ENCODE data around the gene ATP6V1C2.
"Not testable (repeated sequence)": the region's sequence is repeated elsewhere in the genome, so short reads cannot be mapped to it uniquely, and the experiment has no call there.

The ATP6V1C2 gene

DNA sequence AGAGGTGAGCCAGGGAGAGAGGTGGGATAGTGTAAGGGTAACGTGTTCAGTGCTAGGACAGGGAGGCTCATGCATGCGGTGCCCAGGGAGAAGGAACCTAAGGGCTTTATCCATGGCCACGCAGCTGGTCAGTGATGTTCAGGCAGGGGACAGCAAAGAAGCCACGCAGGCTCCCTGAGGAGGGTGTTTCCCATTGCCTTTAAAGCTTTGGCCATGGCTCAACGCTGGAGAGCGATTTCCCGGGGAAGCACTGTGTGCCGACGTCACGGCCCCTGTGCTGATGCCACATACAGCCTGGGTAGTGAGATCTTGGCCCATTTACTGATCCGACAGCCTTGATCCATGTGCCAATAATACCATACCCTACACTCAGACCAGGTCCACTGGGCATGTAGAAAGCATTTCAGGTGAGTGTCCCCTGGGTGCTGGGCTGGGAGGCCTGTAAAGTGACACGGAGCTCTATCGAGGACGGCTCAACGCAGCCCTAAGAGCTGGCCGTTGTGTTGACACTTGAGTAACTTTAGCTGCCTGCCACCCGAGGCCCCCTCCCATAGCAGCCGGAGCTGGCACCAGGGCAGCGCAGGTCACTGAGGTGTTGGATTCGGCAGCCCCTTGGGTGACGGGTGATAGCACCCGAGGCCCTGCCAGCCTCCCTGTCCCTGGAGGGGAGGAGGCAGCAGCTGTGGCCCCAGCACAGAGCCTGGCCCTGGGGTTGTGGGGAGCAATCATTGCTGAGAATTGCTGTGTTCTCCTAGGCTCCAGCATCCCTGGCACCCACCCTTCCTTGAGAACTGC is 49.7 kb downstream of the ATP6V1C2 start:
- DNase-seq (ENCODE audit: low spot score): no peak

DNA sequence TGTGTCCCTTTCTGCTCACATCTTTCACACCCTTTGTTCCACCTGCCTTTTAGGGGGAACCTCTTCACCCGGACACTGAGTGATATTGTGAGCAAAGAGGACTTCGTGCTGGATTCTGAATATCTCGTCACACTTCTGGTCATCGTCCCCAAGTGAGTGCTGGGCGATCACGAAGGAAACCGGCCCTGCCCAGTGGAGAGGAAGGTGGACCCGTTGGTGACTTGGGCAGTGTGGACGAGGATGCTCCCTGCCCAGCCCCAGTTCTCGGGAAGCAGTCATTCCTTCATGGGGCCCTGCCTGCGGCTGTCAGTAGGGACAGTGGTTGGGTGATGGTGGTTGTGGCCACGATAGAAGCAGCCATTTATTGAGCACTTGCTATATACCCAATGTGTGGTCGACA is 50.4 kb downstream of the ATP6V1C2 start:
- no peak for DNase-seq (ENCODE audit: low spot score)

DNA sequence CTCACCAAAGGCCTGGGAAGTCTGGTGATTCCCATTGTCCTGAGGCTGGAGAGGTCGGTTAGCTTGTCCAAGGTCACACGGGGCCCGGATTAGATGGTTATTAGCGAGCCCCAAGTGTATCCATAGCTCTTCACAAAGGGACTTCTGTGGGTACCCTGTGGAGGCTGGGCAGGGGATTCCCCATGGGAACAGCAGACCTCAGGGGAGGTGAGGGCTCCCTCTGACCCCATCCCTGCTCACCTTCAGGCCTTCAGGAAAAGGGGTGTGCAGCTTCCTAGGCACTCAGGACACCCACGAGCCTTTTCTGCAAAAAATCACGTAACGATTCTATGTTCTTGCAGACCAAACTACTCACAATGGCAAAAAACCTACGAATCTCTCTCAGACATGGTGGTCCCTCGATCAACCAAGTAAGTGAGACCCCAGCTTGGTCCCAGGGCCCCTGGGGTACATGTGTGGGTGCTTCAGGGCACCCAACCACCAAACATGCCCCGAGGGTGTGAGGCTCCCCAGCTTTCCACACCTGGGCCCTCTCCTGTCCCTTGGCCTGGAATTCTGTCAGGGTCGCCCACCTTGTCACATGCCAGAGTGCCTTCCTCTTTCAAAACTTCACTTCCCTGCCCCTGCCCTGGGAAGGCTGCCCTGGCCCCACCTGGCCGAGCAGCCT is 50.9 kb downstream of the ATP6V1C2 start:
- no peak for DNase-seq (ENCODE audit: low spot score)

DNA sequence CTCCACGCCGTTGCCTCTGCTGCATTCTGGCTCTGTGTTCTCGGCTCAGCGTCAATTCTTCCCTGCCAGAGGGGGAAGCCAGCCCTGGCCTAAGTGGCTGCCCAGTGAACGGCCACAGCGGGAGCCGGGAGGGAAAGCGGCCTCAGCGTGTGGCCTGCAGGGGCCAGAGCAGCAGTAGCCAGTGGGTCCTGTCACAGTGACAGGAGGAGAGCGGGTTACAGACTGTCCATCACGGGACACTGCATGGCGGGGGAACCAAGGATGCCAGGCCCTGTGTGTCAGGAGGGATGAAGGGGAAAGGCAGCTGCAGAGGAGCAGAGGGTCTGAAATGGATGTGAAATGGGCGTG is 51.4 kb downstream of the ATP6V1C2 start:
- DNase-seq (ENCODE audit: low spot score): no peak

DNA sequence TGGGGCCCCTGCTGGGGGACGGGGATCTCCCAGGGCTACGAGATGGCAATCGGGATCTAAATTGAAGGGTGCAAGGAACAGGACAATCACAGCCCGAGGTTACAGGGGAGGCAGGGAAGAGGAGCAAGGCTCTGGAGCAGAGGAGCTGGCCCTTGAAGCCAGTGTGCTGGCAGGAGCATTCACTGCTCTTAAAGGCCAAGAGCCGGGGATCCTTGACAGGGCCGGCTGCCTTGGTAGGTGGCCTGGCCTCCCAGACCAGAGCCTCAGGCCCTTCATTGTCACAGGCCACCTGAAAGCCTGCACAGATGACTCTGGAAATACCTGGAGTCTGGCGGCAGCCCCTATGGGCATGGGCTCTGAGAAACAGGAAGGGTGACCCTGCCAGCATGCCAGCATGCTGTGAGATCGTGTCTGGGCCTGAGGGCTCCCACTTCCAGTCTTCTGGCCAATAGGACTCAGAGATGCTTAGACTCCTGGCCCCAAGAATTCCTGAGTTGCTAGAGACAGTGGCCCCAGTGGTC is 52.5 kb downstream of the ATP6V1C2 start:
- DNase-seq (ENCODE audit: low spot score): no peak

DNA sequence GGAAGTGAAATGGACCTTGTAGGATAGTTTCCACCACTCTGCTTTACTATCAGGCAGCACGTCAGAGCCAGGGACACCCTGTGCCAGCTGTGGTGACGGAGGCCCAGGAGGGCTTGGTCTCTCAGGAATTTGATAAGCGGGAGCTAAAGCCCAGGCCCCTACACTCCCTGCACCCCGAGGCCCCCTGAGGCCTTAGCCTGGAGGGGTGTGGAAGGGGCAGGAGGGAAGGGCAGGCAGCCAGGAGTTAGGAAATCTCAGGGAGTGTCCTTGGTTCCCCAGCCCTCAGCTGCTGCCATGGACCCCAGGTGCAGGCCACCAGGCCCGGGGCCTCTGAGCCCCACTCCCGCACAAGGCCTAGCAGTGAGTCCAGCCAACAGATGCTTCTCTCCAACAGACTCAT is 53.0 kb downstream of the ATP6V1C2 start:
- no peak for DNase-seq (ENCODE audit: low spot score)

DNA sequence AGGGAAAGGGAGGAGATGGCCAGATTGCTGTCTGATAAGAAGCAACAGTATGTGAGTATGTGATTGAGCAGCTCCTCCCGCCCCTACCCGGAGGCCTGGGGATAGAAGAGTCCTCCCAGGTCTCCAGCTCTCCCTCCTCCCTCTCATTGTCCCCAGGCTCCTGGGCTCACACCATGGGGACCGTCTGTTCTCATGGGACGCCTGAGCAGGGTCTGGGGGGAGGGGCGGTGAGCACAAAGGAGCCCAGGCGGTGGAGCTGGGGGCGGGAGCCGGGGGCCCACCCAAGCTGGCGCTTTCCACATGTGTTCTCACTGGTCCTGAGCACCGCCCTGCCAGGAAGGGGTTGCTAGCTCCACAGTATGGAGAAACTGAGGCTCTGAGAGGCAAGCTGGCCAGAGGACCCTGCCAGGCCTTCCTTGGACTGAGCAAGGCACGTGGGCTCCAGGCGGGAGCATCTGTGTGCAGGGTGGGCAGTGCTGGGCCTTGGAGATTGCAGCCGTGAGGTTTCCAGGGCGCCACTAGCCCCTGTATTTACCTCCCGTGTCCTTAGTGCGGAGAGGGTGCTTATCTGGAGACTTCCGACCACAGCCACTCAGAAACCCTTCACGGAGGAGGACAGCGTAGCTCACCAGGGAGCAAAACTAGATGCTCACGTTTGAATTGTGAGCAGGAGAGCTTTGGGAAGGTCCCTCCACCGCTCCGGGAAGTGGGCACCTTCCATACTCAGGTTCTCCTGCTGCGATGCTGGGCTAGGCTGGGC is 53.8 kb downstream of the ATP6V1C2 start:
- DNase-seq (ENCODE audit: low spot score): no peak

DNA sequence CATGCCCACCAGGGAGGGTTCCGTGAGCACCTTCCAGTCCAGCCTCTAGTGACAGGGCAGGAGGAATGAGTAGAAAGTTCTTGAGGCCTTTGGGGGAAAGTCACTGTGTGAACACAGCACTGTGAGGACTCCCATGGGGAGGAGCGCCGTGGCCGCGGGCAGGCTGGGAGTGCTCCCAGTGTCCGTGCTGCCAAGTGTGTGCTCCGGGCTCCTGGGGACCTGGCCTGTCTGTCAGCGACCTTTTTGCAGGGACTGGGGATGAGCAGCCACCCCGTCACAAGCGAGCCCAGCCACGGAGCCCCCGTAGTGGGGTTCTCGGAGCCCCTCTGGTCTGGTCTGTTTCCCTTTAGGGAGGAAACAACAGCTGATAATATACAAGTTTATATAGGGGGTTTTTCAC is 54.4 kb downstream of the ATP6V1C2 start:
- no peak for DNase-seq (ENCODE audit: low spot score)

DNA sequence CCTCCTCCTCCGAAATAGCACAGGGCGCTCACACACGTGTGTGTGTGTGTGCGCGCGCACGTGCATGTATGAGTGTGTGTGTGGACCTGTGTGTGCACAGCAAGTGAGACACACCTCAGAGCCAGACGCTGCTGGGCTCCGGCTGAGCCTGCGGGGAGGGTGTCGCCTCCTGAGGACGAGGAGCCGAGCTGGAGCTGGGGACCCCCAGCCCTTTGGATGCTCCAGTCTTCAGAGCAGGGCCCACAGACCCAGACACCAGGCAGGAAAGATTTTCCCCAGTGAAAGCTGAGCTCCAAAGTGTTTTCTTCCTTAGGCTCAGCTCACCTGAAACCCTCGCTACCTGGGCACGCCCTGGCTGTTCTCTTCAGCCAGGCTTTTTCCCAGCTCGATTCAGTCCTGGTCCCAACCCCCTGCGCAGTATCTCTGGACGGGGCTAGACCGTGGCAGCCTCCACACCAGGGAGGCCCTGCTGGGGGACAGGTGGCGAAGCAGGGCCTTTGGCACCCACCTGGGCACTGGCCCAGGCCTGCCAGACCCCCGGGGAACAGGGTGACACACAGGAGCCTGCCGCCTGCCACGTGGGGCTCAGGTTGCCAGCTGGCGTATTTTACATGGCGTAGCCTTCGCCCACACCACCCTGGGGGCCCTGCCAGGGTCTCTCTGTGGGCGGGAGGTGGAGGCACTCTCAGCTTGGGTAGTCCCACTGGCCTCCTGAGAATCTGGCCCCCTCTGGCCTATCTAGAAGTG is 55.0 kb downstream of the ATP6V1C2 start:
- DNase-seq (ENCODE audit: low spot score): no peak

DNA sequence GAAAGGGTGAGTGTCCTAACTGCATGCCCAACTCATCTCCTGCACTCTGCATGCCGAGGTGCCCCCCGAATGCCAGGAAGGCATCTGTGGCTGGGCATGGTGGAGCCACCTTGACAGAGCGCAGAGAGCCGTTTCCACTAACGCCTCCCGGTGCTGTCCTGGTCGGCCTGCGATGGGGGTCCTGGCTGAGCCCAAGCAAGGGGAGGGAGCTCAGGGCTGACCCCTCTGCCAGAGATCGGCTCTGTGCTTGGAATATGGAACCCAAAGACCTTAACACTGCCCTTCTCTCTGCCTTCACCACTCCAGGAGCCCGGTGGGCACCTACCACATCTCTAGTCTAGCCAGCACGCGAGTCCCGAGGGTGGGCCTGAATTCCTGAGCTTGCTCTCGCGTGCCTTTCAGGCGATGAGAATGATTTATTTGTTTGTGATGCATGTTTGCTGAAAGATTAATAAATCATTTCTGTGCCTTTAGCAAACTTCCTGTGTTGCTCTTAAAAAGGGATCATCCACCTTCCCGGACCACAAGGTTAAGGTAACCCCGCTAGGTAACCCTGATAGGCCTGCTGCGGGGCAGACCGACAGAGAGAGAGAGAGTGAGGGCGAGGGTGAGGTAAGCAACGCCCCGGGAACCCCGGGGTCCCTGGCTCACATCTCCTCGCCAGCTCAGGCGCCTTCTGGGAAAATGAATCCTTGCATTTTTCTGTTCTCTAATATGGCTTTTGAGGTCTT is 55.8 kb downstream of the ATP6V1C2 start:
- DNase-seq (ENCODE audit: low spot score): no peak

DNA sequence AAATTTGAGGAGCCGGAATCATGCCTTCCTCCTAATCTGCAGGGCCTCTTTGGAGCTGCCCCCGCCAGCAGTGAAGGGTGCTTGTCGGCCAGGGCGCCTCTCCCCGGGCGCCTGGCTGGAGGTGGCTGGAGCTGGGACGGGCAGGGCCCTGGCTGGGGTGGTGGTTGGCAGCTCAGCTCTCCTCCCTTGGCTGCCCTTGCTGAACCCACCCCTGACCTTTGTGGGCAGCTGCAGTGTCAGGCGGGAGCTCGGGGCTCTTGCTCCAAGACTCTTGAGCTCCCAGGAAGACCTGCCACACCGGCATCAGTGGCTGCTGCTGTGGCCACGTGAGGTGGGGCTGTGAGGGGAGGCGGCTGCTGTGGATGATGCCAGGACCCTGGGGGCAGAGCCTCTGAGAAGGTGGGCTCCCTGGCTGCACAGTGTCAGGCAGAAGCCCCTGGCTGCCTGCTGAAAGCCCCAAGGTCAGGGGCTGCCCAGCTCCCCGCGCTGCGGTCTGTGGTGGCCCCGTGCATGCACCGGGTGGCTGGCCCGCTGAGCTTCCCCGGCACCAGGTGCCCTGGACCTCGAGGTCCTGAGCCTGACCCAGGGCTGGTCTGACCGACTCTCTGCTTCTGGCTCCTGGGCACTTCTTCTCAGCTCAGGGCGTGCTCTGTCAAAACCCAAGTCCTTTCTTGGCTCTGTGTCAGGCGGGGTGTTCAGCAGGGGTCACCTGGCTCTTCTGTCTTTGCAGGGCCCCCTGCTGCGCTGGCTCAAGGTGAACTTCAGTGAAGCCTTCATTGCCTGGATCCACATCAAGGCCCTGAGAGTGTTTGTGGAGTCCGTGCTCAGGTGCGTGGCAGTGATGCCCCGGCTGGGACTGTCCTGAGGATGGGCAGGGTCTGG is 56.7 kb downstream of the ATP6V1C2 start:
- no peak for DNase-seq (ENCODE audit: low spot score)

DNA sequence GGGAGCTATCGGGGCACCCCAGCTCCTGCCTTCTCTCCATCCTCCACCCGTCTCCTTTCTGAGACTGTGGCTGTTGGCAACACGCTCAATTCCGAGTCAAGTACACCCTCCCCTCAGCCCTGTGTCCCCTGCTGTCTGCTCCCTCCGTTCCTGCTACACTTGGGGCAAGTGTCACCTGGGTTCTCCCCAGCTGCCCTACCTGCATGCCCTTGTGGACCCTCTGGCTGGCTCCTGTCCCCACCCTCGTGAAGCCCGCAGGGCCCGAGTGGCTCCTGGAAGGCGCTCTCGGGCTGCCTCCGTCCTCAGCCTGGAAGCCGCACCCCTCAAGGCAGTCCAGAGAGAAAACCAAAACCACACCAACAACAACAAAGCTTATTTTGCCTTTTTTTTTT is 57.3 kb downstream of the ATP6V1C2 start:
- DNase-seq (ENCODE audit: low spot score): no peak

DNA sequence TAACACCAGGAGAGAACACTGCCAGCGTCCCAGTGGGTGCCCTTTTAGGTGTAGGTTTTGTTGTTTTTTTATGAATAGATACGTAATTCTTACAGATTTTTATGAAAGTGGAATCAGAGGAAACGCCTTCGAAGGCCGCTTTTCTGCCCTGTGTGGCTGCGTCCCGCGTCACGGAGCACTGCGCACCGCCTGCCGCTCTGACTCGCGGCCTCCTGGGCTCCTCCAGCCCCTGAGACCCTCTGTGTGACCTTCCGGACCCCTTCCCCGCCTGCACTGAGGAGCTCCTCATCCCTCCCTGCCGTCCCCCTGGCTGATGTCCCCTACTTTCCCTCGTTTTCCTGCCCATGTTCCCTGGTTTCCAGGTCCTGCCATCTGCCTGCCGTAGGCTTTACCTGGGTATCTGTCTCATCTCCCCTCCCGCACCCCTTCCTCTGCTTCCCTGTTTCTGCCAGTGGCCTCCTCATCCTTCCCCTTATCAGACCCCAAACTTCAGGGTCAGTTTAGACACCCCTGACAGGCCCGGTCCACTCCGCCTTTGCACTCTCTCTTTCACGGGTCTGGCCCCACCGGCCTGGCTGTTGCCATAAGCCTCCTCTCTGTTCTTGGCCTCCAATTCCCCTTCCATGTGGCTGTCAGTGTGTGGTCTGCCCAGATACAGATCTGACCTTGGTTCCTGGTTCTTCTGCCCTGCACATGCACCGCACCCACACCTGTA is 58.5 kb downstream of the ATP6V1C2 start:
- no peak for DNase-seq (ENCODE audit: low spot score)

DNA sequence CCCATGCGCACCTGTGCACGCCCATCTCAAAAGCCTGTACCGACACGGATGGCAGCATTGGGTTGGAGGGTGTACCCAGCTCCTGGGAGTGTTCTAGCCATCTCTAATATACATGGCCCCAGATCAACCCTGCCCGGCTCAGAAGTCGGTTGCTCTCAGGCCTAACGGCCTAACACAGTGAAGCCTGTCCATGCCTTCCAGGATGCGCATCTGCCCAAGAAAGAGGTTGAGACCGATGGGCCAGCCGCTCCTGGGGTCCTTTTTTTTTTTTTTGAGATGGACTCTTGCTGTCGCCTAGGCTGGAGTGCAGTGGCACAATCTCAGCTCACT is 59.0 kb downstream of the ATP6V1C2 start:
- no peak for DNase-seq (ENCODE audit: low spot score)

DNA sequence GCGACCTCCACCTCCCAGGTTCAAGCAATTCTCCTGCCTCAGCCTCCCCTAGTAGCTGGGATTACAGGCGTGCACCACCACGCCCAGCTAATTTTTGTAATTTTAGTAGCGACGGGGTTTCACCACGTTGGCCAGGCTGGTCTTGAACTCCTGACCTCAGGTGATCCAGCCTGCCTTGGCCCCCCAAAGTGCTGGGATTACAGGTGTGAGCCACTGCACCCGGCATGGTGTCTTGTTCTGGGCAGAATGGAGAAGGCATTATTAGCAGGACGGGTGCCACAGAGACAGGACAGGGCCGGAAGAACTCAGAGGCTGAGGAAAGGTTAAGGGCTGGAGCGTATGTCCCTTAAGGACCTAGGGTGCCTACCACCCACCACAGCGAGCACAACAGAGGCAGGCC is 59.4 kb downstream of the ATP6V1C2 start:
- not testable (repeated sequence) for DNase-seq (ENCODE audit: low spot score)

DNA sequence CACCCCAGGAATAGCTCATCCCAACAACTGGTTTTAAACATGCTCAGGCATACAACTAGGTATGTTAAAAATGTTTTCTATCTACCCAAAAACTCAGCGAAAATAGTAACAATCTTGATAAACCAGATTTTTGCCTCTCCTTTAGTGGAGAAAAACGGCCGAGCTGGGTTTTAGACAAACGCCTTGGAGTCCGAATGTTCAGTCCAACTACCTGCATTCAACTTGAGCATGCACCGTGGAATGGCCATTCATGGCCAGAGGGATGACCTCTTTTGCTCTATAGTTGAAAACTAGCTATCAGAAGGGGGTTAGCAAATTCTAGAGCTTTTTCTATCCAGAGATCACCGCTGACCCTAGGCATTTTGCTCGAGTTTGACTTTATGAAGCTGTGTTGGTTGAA is 60.3 kb downstream of the ATP6V1C2 start:
- DNase-seq (ENCODE audit: low spot score): no peak

DNA sequence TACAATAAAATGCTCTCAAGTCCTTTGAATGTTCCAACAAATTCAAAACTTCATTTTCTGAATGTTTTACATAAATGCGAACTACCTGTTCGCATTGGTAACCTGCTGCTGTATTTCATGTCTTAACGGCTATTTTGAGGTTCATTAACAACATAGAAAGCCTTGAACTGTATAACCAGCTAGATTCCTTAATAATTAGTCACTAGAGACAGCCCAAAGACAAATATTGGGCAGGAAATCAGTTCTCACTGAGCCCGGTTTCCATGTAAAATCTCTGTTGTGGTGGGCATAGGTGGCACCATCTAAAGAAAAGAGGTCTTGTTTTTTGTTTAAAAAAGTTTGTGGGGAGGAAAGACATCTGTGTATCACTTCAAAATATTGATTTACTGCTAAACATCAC is 62.0 kb downstream of the ATP6V1C2 start:
- DNase-seq (ENCODE audit: low spot score): no peak

DNA sequence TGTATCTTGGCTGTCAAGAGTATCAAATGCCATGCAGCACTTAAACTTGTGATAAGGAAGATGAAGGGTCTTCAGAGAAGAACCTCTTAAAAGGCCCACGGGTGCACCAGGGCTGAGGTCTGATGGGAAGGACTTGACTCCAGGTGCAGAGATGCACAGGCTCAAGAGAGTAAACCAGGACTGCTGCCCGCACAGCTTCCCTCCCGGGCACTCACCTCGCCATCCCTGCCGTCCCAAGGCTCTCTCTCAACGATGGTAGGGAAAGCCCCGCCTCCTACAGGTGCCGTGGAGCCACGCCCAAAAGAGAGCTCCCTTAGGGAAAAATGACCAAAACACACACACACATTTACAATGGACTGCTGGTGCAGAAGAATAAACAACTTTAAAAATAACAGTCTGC is 63.3 kb downstream of the ATP6V1C2 start:
- no peak for DNase-seq (ENCODE audit: low spot score)

DNA sequence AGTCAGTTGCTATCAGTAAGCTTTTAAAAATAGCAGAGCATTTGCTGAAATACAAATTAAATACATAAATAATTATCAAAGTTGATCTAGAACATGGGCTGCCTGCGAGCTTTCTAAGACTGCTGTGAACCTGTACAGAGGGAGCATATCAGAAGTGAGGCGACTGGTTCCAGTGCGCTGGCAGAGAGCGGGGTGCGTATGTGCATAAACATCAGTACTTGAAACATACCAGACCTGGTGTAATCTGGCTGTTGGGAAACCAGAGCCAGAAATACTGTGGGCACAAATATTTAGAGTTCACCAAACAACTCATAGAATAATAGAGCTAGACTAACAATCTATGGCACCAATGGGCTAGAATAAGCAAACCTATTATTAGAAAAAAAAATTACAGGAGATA is 63.8 kb downstream of the ATP6V1C2 start:
- DNase-seq (ENCODE audit: low spot score): no peak

Measured in globus pallidus (tissue), 1 donor.